ENCODE data around the gene TMBIM1.

DNA sequence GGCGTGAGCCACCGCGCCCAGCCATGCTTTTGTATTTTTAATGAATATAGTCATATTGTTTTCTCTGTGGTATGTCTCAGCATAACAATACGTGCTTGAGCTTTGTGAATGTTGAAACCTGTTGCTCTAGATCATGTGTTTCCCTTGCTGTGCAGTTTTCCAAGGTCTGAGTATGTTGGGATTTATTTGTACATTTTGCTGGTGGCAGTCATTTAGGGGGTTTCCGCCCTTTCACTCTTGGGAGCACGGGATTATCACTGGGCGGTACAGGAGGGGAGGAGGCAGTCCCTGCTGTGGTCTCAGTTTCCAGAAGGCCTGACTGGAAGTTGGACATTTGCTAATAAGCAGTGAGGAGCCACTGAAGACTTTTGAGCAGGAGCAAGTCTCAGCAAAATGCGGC, 39.4 kb upstream of the TMBIM1 start:
- TF ChIP-seq, protein P1, sequence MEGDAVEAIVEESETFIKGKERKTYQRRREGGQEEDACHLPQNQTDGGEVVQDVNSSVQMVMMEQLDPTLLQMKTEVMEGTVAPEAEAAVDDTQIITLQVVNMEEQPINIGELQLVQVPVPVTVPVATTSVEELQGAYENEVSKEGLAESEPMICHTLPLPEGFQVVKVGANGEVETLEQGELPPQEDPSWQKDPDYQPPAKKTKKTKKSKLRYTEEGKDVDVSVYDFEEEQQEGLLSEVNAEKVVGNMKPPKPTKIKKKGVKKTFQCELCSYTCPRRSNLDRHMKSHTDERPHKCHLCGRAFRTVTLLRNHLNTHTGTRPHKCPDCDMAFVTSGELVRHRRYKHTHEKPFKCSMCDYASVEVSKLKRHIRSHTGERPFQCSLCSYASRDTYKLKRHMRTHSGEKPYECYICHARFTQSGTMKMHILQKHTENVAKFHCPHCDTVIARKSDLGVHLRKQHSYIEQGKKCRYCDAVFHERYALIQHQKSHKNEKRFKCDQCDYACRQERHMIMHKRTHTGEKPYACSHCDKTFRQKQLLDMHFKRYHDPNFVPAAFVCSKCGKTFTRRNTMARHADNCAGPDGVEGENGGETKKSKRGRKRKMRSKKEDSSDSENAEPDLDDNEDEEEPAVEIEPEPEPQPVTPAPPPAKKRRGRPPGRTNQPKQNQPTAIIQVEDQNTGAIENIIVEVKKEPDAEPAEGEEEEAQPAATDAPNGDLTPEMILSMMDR (tag by site-specific recombination; IDR thresholded peaks at IDR 0.05), result no peak
- TF ChIP-seq, protein P2, sequence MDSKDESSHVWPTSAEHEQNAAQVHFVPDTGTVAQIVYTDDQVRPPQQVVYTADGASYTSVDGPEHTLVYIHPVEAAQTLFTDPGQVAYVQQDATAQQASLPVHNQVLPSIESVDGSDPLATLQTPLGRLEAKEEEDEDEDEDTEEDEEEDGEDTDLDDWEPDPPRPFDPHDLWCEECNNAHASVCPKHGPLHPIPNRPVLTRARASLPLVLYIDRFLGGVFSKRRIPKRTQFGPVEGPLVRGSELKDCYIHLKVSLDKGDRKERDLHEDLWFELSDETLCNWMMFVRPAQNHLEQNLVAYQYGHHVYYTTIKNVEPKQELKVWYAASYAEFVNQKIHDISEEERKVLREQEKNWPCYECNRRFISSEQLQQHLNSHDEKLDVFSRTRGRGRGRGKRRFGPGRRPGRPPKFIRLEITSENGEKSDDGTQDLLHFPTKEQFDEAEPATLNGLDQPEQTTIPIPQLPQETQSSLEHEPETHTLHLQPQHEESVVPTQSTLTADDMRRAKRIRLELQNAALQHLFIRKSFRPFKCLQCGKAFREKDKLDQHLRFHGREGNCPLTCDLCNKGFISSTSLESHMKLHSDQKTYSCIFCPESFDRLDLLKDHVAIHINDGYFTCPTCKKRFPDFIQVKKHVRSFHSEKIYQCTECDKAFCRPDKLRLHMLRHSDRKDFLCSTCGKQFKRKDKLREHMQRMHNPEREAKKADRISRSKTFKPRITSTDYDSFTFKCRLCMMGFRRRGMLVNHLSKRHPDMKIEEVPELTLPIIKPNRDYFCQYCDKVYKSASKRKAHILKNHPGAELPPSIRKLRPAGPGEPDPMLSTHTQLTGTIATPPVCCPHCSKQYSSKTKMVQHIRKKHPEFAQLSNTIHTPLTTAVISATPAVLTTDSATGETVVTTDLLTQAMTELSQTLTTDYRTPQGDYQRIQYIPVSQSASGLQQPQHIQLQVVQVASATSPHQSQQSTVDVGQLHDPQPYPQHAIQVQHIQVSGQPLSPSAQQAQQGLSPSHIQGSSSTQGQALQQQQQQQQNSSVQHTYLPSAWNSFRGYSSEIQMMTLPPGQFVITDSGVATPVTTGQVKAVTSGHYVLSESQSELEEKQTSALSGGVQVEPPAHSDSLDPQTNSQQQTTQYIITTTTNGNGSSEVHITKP (tag by site-specific recombination; IDR thresholded peaks at IDR 0.05), result no peak
- TF ChIP-seq, protein P3, sequence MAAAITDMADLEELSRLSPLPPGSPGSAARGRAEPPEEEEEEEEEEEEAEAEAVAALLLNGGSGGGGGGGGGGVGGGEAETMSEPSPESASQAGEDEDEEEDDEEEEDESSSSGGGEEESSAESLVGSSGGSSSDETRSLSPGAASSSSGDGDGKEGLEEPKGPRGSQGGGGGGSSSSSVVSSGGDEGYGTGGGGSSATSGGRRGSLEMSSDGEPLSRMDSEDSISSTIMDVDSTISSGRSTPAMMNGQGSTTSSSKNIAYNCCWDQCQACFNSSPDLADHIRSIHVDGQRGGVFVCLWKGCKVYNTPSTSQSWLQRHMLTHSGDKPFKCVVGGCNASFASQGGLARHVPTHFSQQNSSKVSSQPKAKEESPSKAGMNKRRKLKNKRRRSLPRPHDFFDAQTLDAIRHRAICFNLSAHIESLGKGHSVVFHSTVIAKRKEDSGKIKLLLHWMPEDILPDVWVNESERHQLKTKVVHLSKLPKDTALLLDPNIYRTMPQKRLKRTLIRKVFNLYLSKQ (tag by site-specific recombination; IDR thresholded peaks at IDR 0.05; ENCODE audit: borderline replicate concordance), result no peak
- TF ChIP-seq ZNF514 (tag by site-specific recombination; IDR thresholded peaks at IDR 0.05) (no peak), ZNF629 (tag by site-specific recombination; IDR thresholded peaks at IDR 0.05) (no peak)
- TF ChIP-seq, protein P4, sequence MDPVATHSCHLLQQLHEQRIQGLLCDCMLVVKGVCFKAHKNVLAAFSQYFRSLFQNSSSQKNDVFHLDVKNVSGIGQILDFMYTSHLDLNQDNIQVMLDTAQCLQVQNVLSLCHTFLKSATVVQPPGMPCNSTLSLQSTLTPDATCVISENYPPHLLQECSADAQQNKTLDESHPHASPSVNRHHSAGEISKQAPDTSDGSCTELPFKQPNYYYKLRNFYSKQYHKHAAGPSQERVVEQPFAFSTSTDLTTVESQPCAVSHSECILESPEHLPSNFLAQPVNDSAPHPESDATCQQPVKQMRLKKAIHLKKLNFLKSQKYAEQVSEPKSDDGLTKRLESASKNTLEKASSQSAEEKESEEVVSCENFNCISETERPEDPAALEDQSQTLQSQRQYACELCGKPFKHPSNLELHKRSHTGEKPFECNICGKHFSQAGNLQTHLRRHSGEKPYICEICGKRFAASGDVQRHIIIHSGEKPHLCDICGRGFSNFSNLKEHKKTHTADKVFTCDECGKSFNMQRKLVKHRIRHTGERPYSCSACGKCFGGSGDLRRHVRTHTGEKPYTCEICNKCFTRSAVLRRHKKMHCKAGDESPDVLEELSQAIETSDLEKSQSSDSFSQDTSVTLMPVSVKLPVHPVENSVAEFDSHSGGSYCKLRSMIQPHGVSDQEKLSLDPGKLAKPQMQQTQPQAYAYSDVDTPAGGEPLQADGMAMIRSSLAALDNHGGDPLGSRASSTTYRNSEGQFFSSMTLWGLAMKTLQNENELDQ (tag by site-specific recombination; IDR thresholded peaks at IDR 0.05; ENCODE audit: low read depth), result no peak
- TF ChIP-seq, protein P5, sequence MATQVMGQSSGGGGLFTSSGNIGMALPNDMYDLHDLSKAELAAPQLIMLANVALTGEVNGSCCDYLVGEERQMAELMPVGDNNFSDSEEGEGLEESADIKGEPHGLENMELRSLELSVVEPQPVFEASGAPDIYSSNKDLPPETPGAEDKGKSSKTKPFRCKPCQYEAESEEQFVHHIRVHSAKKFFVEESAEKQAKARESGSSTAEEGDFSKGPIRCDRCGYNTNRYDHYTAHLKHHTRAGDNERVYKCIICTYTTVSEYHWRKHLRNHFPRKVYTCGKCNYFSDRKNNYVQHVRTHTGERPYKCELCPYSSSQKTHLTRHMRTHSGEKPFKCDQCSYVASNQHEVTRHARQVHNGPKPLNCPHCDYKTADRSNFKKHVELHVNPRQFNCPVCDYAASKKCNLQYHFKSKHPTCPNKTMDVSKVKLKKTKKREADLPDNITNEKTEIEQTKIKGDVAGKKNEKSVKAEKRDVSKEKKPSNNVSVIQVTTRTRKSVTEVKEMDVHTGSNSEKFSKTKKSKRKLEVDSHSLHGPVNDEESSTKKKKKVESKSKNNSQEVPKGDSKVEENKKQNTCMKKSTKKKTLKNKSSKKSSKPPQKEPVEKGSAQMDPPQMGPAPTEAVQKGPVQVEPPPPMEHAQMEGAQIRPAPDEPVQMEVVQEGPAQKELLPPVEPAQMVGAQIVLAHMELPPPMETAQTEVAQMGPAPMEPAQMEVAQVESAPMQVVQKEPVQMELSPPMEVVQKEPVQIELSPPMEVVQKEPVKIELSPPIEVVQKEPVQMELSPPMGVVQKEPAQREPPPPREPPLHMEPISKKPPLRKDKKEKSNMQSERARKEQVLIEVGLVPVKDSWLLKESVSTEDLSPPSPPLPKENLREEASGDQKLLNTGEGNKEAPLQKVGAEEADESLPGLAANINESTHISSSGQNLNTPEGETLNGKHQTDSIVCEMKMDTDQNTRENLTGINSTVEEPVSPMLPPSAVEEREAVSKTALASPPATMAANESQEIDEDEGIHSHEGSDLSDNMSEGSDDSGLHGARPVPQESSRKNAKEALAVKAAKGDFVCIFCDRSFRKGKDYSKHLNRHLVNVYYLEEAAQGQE (tag by site-specific recombination; IDR thresholded peaks at IDR 0.05), result no peak
